Activated gamma-delta T cell treated with Interleukin-2 at 50 U/mL for 16 hours (primary cell): Measurements from ENCODE around the gene CCDC89.

Experiments used
- DNase-seq: peaks from one replicate; pipeline ENCODE4 v3.0.0-alpha.2; 2020

Gene CCDC89

DNA sequence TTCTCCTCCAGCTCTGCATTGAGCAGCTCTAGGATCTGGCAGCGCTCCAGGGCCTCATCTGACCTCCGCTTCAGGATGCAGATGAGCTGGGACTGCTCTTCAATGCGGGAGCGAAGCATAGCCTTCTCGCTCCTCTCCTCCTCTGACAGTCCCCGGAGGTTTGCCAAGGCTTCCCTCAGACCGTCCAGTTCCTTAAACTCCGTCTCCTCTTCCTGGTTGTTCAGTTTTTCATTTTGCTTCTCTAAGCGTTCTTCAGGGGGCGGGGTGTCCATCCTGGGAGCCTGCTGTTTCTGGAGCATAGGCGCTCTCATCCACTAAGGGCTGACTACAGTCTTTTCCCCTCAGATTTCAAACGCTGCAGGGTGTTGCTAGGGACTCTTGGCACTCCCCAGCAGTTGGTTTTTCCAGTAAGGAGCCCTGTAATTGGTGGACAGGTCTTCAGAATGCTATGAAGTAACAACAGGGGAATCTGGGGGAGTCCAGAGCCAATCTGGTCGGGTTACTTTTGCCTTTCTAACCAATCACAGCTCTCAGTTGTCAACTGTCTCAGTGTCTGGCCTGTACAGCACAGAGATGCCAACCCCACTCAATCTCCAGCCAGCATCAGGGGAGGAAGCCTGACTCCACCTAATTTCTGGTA is at the start of gene CCDC89:
Gene CCDC89, minus strand, starts transcription at position 376 of the 640 bp plus-strand sequence. Its CDS starts 65 bp downstream, at position 311.
- DNase-seq, result no peak

DNA sequence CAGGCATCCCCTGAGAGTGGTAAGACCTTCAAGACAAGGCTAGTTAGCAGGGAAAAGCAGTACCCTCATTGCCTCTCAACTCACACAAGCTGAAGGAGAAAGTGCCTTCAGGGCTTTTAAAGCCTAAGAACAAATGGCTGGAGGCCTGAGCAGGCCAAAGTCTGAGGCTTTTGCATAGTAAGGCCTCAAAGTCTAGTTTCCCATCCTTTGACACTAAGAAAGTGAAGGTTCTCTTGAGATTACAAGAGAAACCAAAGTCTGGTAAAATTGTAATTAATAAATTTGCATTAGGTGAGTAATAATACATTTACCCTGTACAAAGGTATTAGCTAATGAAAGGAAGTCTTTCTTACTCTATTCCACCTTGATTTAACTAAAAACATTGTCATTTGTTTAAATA is 47.0 kb upstream of the CCDC89 start:
- DNase-seq, result no peak

- DNase-seq, result no peak
Measured at GRCh38 chr11:85726381-85726780, 40.4 kb upstream of the CCDC89 start.

DNA sequence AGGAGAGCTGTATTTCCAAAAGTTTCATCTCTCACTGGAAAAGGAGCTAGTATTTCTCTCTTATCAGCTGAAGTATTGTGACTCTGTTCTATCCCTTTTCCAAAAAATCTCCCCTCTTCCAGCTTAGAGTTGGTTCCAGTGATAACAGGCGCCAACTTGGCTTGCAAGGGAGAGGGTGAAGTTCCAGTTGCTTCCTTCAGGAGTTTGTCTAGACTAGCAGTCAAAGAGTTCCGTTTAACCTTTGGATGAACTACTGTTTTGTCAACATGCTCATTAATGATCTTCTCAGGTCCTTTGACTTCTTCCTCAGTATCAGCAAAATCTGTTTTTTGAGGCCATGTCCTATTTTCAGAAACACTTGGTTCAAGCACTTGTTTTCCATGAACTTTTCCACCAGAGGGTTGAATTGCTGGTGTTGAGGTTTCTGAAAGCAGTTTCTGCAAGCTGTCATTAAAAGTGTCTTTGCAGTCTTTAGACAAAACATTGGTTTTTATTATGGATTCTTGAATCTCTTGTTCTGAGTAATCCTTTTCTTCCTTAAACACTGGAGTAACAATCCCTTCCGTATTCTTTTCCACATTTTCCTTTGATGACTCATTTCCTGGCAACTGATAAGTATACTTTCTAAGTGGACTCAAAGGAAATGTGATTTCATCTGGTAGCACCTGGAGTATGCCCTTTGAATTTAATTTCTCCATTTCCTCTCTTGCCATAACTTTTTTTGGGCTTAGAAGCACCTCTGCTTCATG is 39.7 kb upstream of the CCDC89 start:
- DNase-seq, result no peak

DNA sequence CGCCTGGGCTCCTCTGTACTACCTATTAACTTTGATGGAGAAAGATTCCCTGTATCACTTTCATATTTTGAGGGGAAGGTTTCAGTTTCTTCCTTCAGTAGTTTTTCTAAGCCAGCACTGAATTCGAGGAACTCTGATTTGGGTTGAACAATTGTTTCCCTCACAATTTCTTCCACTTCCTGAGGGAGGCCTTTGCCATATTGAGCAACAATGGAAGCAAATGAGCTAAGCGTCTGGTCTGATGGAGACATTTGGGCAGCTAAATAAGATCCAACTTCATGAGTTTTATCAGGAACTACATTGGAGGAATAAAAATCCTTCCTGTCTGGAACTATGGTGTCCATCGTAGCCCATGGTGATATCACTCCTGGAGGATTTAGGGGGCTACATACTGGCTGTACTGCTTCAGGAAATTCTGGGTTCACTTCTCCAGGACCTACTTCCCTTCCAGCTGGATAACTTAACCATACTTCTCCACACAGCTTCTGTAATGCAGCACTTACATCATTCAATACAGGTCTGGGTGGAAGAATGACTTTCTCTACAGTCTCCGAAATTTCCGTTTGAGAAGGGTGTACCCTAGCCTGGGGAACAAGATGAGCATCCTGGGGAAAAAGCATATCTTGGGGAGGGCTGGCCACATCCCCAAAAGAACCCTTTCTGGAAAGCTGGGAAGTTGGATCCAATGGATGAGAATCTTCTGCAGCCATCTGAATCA is 38.9 kb upstream of the CCDC89 start:
- DNase-seq, result no peak

GRCh38 chr11:85723088-85723487 is 37.1 kb upstream of the CCDC89 start:
- no peak for DNase-seq

GRCh38 chr11:85721191-85721590 is 35.2 kb upstream of the CCDC89 start:
- DNase-seq, result no peak

- DNase-seq, result no peak
Measured at GRCh38 chr11:85718991-85719807, 33.2 kb upstream of the CCDC89 start.

- DNase-seq, result no peak
Measured at GRCh38 chr11:85718126-85718943, 32.3 kb upstream of the CCDC89 start.

DNA sequence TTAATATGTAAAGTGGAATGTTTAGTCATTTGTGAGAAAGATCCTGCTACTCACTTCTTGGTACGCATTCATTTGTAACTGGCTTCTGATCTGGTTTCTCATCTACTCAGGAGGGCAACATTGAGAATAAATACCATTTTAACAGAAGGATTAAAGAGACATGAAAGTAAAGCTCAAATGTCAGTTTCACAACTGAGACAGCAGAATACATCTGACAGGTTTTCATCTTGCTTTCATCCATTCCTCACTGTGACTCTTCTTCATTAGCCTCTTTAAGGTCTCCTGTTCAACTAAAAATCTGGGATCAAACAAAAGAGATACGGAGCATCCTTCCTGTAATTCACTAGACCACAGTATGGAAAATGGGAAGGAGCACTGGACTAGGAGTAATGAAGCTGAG is 31.4 kb upstream of the CCDC89 start:
- DNase-seq, result no peak

GRCh38 chr11:85712953-85713352 is 27.0 kb upstream of the CCDC89 start:
- no peak for DNase-seq

- no peak for DNase-seq
Measured at GRCh38 chr11:85710917-85711316, 24.9 kb upstream of the CCDC89 start.

DNA sequence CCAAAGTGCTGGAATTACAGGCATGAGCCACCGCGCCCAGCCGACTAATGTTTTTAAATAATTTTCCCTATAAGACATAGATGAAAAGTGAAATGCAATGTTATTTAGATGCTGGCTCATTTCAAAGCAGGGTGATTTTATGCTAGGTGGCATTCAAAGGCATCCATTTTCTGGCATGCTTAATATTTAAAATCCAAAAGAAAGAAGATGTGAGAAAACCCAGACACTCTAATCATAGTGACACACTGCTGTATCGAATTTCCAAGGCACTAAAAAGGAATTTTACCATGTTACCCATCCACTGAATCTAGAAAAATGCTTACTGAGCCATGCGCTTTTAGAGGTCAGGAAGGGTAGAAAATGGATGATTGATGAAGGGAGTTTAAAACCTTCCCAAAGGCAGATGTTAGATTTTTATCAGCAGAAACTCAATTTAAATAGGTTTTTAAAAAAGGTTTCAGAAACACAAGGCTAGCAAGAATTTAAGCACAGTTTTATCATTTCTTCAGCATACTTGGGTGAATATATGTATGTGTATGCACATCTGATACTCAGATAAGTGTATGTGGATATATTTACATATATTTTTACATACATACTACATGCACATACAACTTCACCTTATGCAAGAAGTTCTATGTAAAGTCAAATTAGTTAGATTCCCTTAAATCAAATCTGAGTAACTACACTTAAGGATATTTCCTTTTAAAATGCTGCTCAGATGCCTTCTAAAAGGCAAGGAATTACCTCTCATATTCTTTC is 24.1 kb upstream of the CCDC89 start:
- no peak for DNase-seq

DNA sequence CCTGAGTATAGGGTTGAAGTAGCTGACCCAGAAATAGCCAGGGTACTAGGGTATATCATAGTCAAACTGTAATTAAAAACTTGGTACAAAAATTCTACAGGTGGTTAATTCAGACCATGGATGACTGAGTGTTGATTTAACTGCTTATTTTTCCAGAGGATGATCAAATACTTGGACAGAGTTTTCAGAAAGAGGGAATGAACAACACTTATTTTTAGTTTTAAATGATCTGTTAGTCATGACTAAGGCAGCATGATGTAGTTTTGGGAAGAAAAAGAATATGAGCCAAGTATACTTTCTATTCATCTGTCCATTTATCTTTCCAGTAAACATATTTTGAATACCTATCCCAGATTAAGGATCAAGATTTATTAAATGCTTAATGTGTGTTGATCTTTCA is 19.8 kb upstream of the CCDC89 start:
- no peak for DNase-seq

GRCh38 chr11:85704967-85705366 is 19.0 kb upstream of the CCDC89 start:
- no peak for DNase-seq

DNA sequence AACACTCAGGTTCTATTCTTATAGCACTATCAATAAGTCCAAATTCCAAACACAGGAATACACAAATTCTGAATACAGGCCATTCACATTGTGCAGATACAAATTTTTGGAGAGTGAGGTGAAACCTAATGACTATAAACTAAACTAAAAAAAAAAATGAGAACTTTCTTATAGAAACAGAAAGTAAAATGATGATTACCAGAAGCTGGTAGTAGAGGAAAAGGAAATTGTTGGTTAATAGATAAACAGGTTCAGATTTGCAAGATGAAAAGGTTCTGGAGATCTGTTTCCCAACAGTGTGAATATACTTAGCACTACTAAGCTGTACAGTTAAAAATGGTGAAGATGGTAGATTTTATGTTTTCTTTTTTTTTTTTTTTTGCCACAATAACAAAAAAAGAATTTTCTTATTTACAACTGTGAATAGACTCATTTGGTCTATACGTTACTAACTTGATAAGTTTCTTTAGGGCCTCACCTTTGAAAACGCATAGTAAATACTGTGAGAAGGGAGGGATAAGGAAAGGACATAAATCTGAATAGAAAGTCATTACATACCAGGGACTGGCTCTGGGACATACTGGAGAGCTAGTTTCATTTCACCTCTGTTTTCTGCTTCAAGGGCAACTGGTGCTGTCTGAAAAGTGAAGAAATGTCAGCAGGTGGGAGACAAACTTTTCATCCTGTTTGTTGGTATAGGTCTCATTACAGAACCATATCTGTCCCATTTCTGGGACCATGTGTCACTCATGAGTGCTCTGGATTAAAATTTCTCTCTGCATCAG is 14.2 kb upstream of the CCDC89 start:
- no peak for DNase-seq

DNA sequence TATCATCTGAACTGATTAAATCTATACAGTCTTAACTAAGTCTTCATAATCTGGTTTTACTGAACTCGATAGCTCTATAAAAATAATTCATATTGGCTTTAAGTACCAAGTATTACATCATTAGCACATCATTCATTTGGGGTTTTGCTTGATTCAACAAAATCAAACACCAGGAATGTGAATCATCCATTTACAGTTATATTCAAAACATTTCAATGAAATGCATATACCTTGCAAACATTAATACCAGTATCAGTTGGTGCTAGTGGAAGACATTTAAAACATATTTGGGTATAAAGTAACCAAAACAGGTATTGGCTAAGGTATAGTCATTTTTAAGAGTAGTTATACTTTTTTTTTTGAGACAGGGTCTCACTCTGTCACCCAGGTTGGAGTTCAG is 12.2 kb upstream of the CCDC89 start:
- DNase-seq, result no peak

- no peak for DNase-seq
Measured at GRCh38 chr11:85697747-85698146, 11.8 kb upstream of the CCDC89 start.

DNA sequence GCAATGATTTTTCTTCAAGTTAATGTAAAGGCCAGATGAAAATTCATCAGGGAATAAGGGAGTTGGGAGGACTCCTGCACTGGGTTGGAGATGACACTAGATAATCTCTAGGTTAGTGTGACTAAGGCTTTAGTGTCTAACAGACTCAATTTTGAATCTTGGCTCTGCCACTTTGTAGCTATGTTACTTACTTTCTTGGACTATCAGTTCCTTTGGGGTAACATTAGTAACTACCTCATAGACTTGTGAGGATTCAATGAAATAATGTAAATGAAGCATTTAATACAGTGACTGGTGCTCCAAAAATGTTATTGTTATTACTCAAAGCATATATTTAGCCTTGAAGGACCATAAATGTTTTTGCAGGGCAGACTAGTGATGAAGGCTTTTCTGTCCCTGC is 9.6 kb upstream of the CCDC89 start:
- DNase-seq, result no peak

- no peak for DNase-seq
Measured at GRCh38 chr11:85694385-85694980, 8.5 kb upstream of the CCDC89 start.
